Neural cell (in vitro differentiated cells): ENCODE data around the gene ZNF362. TPM values are rescaled to one million over a fixed set of nuclear protein-coding genes. Genes with fewer than 3 reads are reported as not detected.

ENCODE experiments used
- H2AFZ ChIP-seq: fragments of 200-600, 300-800 bp; sonication (generic), shearing (Covaris generic); 2 replicates; pipeline ENCODE4 v1.6.0; 2014; ENCODE audit warnings: low read depth, mild to moderate bottlenecking, antibody characterized with exemption, low read length, moderate library complexity
- H3F3A ChIP-seq: fragments of 200-600 bp; shearing (Covaris generic); 2 replicates; pipeline ENCODE4 v1.6.1; 2016; ENCODE audit warnings: mild to moderate bottlenecking, moderate library complexity, mixed read lengths, antibody characterized with exemption, low read length; ENCODE audit not compliant: insufficient read depth, poor library complexity, severe bottlenecking
- H3K27ac ChIP-seq: fragments of 200-600, 300-800 bp; sonication (generic), shearing (Covaris generic); 2 replicates; pipeline ENCODE4 v1.5.1; 2014; ENCODE audit warnings: mild to moderate bottlenecking, low read length, moderate library complexity
- H3K27me3 ChIP-seq: fragments of 300-800, 200-600 bp; sonication (generic), shearing (Covaris generic); 2 replicates; pipeline ENCODE4 v1.6.0; 2014; ENCODE audit warnings: mild to moderate bottlenecking, low read depth, low read length, moderate library complexity; ENCODE audit not compliant: insufficient read depth
- H3K36me3 ChIP-seq: fragments of 300-800, 200-600 bp; sonication (generic), shearing (Covaris generic); 2 replicates; pipeline ENCODE4 v1.5.1; 2014; ENCODE audit warnings: mild to moderate bottlenecking, antibody characterized with exemption, low read length, moderate library complexity; ENCODE audit not compliant: insufficient read depth
- H3K4me2 ChIP-seq: fragments of 300-800, 200-600 bp; sonication (generic), shearing (Covaris generic); 2 replicates; pipeline ENCODE4 v1.6.0; 2014; ENCODE audit warnings: mild to moderate bottlenecking, low read length
- H3K4me3 ChIP-seq: fragments of 300-800, 200-600 bp; sonication (generic), shearing (Covaris generic); 2 replicates; pipeline ENCODE4 v1.5.1; 2014; ENCODE audit warnings: mild to moderate bottlenecking, low read length, moderate library complexity
- H3K79me2 ChIP-seq: fragments of 200-600 bp; shearing (Covaris generic); replicated peaks from 2 replicates; pipeline ENCODE4 v1.6.0; 2014; ENCODE audit warnings: mild to moderate bottlenecking, low read length, moderate library complexity; ENCODE audit not compliant: insufficient read depth
- H3K9ac ChIP-seq: fragments of 300-800, 200-600 bp; sonication (generic), shearing (Covaris generic); 2 replicates; pipeline ENCODE4 v1.6.1; 2016; ENCODE audit warnings: mild to moderate bottlenecking, low read length, mixed read lengths
- H3K9me2 ChIP-seq: fragments of 200-600 bp; shearing (Covaris generic); 2 replicates; pipeline ENCODE4 v1.6.1; 2016; ENCODE audit warnings: mild to moderate bottlenecking, low read length, mixed read lengths; ENCODE audit not compliant: insufficient read depth
- H3K9me3 ChIP-seq: fragments of 200-600, 300-800 bp; sonication (generic), shearing (Covaris generic); 2 replicates; pipeline ENCODE4 v1.6.1; 2016; ENCODE audit warnings: mild to moderate bottlenecking, mixed run types, low read length, moderate library complexity, mixed read lengths
- H4K20me1 ChIP-seq: fragments of 200-600 bp; shearing (Covaris generic); 2 replicates; pipeline ENCODE4 v1.6.1; 2016; ENCODE audit warnings: mild to moderate bottlenecking, mixed run types; ENCODE audit not compliant: insufficient read depth
- EP300 ChIP-seq: fragments of 450-650 bp; conservative IDR thresholded peaks from 2 replicates; pipeline ENCODE4 v1.6.1; 2014; ENCODE audit warnings: antibody characterized with exemption, mild to moderate bottlenecking, moderate library complexity; ENCODE audit not compliant: poor library complexity, severe bottlenecking
- EZH2 ChIP-seq: fragments of 200-600, 300-800 bp; shearing (Covaris generic), sonication (generic); IDR thresholded peaks from 2 replicates; pipeline ENCODE4 v1.6.1; 2014; ENCODE audit warnings: antibody characterized with exemption, low read length, borderline replicate concordance, mild to moderate bottlenecking; ENCODE audit not compliant: insufficient read depth, poor library complexity, severe bottlenecking
- MXI1 ChIP-seq: fragments of 450-650 bp; conservative IDR thresholded peaks from 2 replicates; pipeline ENCODE4 v1.6.1; 2014; ENCODE audit warnings: antibody characterized with exemption, mild to moderate bottlenecking; ENCODE audit not compliant: poor library complexity, severe bottlenecking
- POLR2AphosphoS5 ChIP-seq: IDR thresholded peaks from 2 replicates; pipeline ENCODE4 v1.6.1; 2012
- RAD21 ChIP-seq: fragments of 450-650 bp; conservative IDR thresholded peaks from 2 replicates; pipeline ENCODE4 v1.6.1; 2014; ENCODE audit warnings: antibody characterized with exemption, mild to moderate bottlenecking, moderate library complexity
- REST ChIP-seq: IDR thresholded peaks from 2 replicates; pipeline ENCODE4 v1.6.1; 2012; ENCODE audit warnings: borderline replicate concordance
- SMC3 ChIP-seq: fragments of 450-650 bp; conservative IDR thresholded peaks from 2 replicates; pipeline ENCODE4 v1.6.1; 2014; ENCODE audit warnings: antibody characterized with exemption, mild to moderate bottlenecking, moderate library complexity; ENCODE audit not compliant: poor library complexity
- TAF1 ChIP-seq: IDR thresholded peaks from 2 replicates; pipeline ENCODE4 v1.6.1; 2012; ENCODE audit warnings: low read depth
- polyA plus RNA-seq: library from polyadenylated mRNA; depleted of rRNA; stranded (reverse); fragments of >200 nt; gene quantifications from 2 replicates; pipeline ENCODE4 v1.2.3, GENCODE V29; 2014
- TF ChIP-seq, protein P1 (sequence below): fragments of 450-650 bp; IDR thresholded peaks from 2 replicates; pipeline ENCODE4 v1.5.1; 2014; ENCODE audit warnings: antibody characterized with exemption, mild to moderate bottlenecking, moderate library complexity; ENCODE audit not compliant: poor library complexity, severe bottlenecking

The ZNF362 gene
- polyA plus RNA-seq, 1 donor from 2014 or later: 17.6 TPM

GRCh38 chr1:33259879-33260278 is 3.6 kb downstream of the ZNF362 start:
- Histone ChIP-seq H3K27ac (no peak overlapping the region), H3K9ac (no peak overlapping the region), H3K36me3 (peaks cover 4% of the 10 kb centered on the region), H3F3A (no peaks in the 10 kb centered on the region), H3K9me2 (no peaks in the 10 kb centered on the region), H3K4me2 (no peak overlapping the region), H4K20me1 (peaks cover 5% of the 10 kb centered on the region), H3K27me3 (no peaks in the 10 kb centered on the region), H3K4me3 (no peak overlapping the region), H3K9me3 (no peaks in the 10 kb centered on the region), H3K79me2 (peaks cover 72% of the 10 kb centered on the region), H2AFZ (no peak overlapping the region)
- TF ChIP-seq, protein P1, sequence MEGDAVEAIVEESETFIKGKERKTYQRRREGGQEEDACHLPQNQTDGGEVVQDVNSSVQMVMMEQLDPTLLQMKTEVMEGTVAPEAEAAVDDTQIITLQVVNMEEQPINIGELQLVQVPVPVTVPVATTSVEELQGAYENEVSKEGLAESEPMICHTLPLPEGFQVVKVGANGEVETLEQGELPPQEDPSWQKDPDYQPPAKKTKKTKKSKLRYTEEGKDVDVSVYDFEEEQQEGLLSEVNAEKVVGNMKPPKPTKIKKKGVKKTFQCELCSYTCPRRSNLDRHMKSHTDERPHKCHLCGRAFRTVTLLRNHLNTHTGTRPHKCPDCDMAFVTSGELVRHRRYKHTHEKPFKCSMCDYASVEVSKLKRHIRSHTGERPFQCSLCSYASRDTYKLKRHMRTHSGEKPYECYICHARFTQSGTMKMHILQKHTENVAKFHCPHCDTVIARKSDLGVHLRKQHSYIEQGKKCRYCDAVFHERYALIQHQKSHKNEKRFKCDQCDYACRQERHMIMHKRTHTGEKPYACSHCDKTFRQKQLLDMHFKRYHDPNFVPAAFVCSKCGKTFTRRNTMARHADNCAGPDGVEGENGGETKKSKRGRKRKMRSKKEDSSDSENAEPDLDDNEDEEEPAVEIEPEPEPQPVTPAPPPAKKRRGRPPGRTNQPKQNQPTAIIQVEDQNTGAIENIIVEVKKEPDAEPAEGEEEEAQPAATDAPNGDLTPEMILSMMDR: no peak
- TF ChIP-seq POLR2AphosphoS5 (no peak), RAD21 (no peak), EZH2 (no peak), REST (no peak), EP300 (no peak), SMC3 (no peak)

DNA sequence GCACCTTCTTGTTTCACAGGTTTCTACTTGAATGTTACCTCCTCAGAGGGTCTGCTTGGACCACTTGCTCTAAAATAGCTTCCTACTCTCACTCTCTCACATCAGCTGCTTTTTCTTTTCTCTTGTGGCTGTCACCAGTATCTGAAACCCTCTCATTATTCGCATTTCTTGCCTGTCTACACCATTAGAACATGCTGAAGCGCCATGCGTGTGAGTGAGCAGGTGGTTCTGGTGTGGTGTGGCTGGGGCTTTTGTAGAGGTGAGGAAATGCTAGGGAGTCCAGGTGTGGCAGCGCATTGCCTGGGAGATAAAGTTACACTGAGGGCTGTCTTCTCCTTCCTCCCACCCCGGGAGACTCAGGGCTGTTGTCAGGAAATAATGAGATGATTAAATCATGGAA is 4.1 kb downstream of the ZNF362 start:
- Histone ChIP-seq H4K20me1 (peaks cover 5% of the 10 kb centered on the region), H3K27me3 (no peaks in the 10 kb centered on the region), H3F3A (no peaks in the 10 kb centered on the region), H3K4me3 (peak overlapping the region; percentile 24), H3K4me2 (no peak overlapping the region), H3K9ac (no peak overlapping the region), H3K9me3 (no peaks in the 10 kb centered on the region), H3K27ac (no peak overlapping the region), H3K79me2 (peaks cover 75% of the 10 kb centered on the region), H3K9me2 (no peaks in the 10 kb centered on the region), H3K36me3 (peaks cover 4% of the 10 kb centered on the region), H2AFZ (no peak overlapping the region)
- TF ChIP-seq POLR2AphosphoS5 (no peak), REST (no peak), RAD21 (no peak), EZH2 (no peak), MXI1 (no peak), TAF1 (no peak), EP300 (no peak), SMC3 (no peak)
- TF ChIP-seq, protein P1: no peak
